Brain microvascular endothelial cell (primary cell): ENCODE data around the gene CNOT3.

Experiments used
- DNase-seq: peaks from one replicate; pipeline ENCODE4 v3.0.0-alpha.2; 2020
- H3K27ac ChIP-seq: fragments of 250-450 bp; sonication (Bioruptor Pico); 2 replicates; pipeline ENCODE4 v1.5.1; 2020; ENCODE audit warnings: mild to moderate bottlenecking, moderate library complexity
- H3K27me3 ChIP-seq: fragments of 250-450 bp; sonication (Bioruptor Pico); replicated peaks from 2 replicates; pipeline ENCODE4 v1.5.1; 2020; ENCODE audit warnings: mild to moderate bottlenecking
- H3K36me3 ChIP-seq: fragments of 250-450 bp; sonication (Bioruptor Pico); replicated peaks from 2 replicates; pipeline ENCODE4 v1.5.1; 2020; ENCODE audit warnings: mild to moderate bottlenecking
- H3K4me3 ChIP-seq: 2 replicates; pipeline ENCODE4 v1.5.1; 2011; ENCODE audit warnings: low read depth, mild to moderate bottlenecking, control low read depth, low read length, moderate library complexity
- CTCF ChIP-seq: IDR thresholded peaks from 2 replicates; pipeline ENCODE4 v1.5.1; 2011; ENCODE audit warnings: low read depth, mild to moderate bottlenecking, moderate library complexity, low read length, control low read depth, inconsistent platforms; ENCODE audit errors: missing control alignments
- in situ Hi-C: cut with HindIII; loops from 2 replicates; pipeline ENCODE4 v1.10.0; 2017; ENCODE audit warnings: low sequenced_read_pairs, low pct_ligation_motif_present

CNOT3 gene

GRCh38 chr19:54173359-54173699 lies 35.8 kb downstream of the CNOT3 start:
- no peak for TF ChIP-seq CTCF
- no peak overlapping the region for H3K4me3 ChIP-seq
- peaks cover 15% of the 10 kb centered on the region for H3K36me3 ChIP-seq
- DNase-seq: no peak
- H3K27me3 ChIP-seq: no peaks in the 10 kb centered on the region
- in situ Hi-C loops: no loop called here
- no peak overlapping the region for H3K27ac ChIP-seq

- no peak for TF ChIP-seq CTCF
- in situ Hi-C loops: no loop called here
- no peak for DNase-seq
- peaks cover 23% of the 10 kb centered on the region for H3K36me3 ChIP-seq
- no peaks in the 10 kb centered on the region for H3K27me3 ChIP-seq
- no peak overlapping the region for H3K4me3 ChIP-seq
- no peak overlapping the region for H3K27ac ChIP-seq
These were observed 36.6 kb downstream of the CNOT3 start for GRCh38 chr19:54173951-54174834.

GRCh38 chr19:54178581-54179261 lies 41.2 kb downstream of the CNOT3 start:
- Histone ChIP-seq H3K27ac (no peak overlapping the region), H3K36me3 (peaks cover 40% of the 10 kb centered on the region), H3K4me3 (no peak overlapping the region), H3K27me3 (no peaks in the 10 kb centered on the region)
- no peak for TF ChIP-seq CTCF
- in situ Hi-C loops: no loop called here
- DNase-seq: no peak

GRCh38 chr19:54179262-54179852 lies 41.8 kb downstream of the CNOT3 start:
- DNase-seq: no peak
- H3K27ac ChIP-seq: no peak overlapping the region
- no peak overlapping the region for H3K4me3 ChIP-seq
- in situ Hi-C loops: no loop called here
- peaks cover 40% of the 10 kb centered on the region for H3K36me3 ChIP-seq
- H3K27me3 ChIP-seq: no peaks in the 10 kb centered on the region
- TF ChIP-seq CTCF: no peak

- TF ChIP-seq CTCF: peak; percentile 80
- H3K4me3 ChIP-seq: no peak overlapping the region
- peak; percentile 80 for DNase-seq
- in situ Hi-C loops: no loop called here
- no peaks in the 10 kb centered on the region for H3K27me3 ChIP-seq
- H3K27ac ChIP-seq: peak overlapping the region; percentile 20
- peaks cover 40% of the 10 kb centered on the region for H3K36me3 ChIP-seq
These were observed 42.4 kb downstream of the CNOT3 start for GRCh38 chr19:54179921-54180461.
